Stimulated activated CD4-positive, alpha-beta T cell treated with anti-CD3 and anti-CD28 coated beads, Interleukin-4, amount 100 ng/mL, for 24 hours (primary cell): ENCODE data around the gene SERPINA10.
"Not testable (repeated sequence)": the region's sequence is repeated elsewhere in the genome, so short reads cannot be mapped to it uniquely, and the experiment has no call there.

Experiments used
- DNase-seq: peaks from one replicate; pipeline ENCODE4 v3.0.0-alpha.2; 2020

The SERPINA10 gene

GRCh38 chr14:94312481-94313246 is 19.6 kb upstream of the SERPINA10 start:
- no peak for DNase-seq

DNA sequence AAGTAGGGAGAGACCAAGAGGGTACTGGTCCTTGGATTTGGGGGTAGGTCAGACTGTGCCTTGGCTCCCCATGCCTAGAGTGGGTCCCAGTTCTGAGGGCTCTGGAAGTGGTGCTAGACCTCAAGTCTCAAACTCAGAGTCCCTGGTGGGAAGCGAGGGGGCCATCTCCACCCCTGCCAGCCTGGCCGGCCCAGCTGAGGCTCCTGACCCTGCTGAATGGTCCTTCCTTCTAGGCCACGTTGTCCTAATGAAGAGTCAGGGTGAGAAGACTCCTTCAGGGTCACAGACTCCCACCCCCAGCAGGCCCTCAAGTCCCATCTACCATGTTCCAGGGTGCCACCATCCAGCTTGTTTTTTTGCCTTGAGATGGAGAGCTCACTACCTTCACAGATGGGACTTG is 17.2 kb upstream of the SERPINA10 start:
- DNase-seq, result no peak

DNA sequence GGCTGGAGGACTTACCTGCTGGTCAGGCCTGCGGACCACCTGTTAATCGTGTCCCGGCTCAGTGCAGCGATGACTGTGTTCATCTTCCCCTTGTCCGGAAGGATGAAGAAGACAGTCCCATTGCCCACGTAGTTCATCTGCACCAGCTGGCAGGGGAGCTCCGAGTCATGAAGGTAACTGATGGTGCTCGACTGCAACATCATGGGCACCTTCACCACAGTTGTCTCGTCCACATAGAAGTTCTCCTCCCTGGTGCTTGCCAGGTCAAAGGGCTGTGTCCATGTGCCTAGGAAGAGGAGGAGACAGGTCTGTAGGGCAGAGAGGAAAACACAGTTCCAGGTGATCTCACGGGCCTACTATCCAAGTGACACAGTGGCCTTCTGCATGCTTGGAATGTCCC is 16.7 kb upstream of the SERPINA10 start:
- no peak for DNase-seq

GRCh38 chr14:94307410-94307992 is 14.4 kb upstream of the SERPINA10 start:
- no peak for DNase-seq

- DNase-seq, result no peak
Observed at GRCh38 chr14:94306047-94306978, 13.2 kb upstream of the SERPINA10 start.

- no peak for DNase-seq
Observed at GRCh38 chr14:94305620-94306019, 12.6 kb upstream of the SERPINA10 start.

- DNase-seq, result no peak
Observed at GRCh38 chr14:94304243-94304642, 11.2 kb upstream of the SERPINA10 start.

DNA sequence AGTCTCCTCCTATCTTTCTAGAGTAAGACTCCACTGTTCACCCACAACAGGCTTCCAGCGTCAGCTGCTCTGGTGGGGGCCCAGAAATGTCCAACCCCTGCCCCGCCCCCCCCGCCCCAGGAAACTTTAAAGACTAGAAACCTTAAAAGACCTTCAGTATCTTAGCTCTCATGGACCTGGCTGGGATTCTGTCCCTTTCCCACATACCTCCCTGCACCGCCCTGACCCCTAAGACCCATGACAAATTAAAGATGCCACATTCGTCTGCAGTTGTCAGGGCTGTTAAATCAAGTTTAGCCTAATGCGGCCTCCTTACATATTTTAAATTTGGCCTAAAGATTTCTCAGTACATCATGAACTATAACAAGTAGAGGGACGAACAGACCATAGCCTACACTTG is 10.0 kb upstream of the SERPINA10 start:
- DNase-seq, result no peak

GRCh38 chr14:94298130-94298529 is 5.1 kb upstream of the SERPINA10 start:
- DNase-seq, result no peak

DNA sequence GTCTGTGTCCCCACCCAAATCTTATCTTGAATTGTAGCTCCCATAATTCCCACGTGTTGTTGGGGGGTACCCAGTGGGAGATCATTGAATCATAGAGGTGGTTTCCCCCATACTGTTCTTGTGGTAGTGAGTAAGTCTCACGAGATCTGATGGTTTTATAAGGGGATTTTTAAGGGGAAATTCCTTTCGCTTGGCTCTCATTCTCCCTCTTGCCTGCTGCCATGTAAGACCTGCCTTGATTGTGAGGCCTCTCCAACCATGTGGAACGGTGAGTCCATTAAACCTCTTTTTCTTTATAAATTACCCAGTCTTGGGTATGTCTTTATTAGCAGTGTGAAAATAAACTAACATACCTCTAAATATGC is 3.1 kb upstream of the SERPINA10 start:
- DNase-seq, result not testable (repeated sequence)

DNA sequence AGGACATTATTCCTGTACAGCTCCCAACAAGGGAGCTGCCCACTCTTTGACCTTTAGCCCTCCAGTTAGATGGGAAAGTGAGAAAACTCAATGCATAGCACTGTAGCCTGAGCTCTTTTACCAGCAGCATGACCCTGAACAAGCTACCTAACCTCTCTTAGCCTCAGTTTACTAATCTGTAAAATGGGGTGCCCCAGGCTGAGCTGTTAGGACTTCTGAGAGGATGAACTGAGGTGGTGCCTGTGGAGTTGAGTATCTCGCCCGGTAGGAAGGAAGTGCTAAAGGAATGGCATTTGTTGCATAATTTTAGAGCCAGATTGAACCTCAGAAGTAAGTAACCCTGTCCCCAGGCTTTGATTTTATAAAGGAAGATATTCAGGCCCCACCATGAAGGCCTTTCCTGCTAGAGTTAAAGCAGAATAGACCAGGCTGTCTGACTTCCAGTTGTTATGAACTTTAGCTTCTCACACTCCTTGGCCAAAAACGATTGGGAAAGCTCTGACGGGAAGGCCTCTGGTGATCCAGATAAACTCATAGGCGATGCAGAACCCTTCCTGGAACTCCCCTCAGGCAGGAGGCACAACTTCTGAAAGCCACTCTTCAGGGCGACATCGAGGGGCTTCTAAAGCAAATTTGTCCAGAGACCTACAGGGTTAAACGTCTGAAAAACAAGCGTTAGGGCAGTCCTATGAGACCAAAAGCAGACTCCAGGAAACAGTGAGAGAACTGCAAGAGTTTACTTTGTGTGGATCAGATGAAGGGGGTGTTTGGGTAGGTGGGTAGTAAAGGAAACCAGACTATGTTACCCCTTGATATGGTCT is 2.5 kb upstream of the SERPINA10 start:
- no peak for DNase-seq

- DNase-seq, result no peak
Observed at GRCh38 chr14:94293578-94293924, 483 bp upstream of the SERPINA10 start.

DNA sequence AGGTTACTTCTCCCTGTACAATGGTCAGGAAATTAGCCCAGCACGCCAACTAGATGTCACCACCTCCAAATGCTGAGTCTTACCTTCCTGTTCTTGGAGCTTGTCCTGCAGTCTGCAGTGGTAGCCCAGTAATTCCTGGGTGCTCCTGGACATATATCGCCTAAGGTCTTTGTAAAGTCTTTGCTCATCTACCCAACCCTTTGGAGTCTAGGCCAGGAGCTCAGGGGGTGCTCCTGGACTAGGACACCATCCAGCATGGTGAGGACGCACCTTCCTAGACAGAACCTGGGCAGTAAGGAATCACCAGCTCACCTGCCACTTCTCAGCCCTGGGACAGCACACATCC is 569 bp downstream of the SERPINA10 start:
- no peak for DNase-seq

DNA sequence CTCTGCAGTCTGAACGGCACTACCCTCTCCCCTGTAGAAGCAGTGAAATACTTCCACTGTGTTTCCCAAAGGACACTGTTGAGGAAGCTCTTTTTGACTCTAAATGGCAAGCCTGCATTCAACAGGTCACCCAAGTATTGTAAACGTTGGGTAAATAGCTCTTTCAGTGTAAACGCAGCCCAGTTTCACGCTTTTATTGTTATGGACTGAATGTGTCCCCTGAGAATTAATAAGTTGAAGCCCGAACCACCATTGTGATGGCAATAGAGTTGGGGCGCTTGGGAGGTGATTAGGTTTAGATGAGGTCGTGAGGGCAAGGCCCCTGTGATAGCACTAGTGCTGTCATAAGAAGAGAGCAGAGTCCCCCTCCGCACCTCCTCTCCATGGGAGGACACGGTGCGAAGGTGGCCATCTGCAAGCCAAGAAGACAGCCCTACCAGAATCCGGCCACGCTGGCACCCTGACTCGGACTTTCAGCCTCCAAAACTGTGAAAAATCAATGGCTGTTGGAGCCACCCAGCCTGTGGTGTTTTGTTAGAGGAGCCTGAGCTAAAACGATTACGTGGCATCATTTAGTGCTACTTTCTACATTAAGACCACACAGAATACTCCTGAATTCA is 1.1 kb downstream of the SERPINA10 start:
- no peak for DNase-seq

GRCh38 chr14:94291159-94291905 is 1.7 kb downstream of the SERPINA10 start:
- DNase-seq, result no peak

DNA sequence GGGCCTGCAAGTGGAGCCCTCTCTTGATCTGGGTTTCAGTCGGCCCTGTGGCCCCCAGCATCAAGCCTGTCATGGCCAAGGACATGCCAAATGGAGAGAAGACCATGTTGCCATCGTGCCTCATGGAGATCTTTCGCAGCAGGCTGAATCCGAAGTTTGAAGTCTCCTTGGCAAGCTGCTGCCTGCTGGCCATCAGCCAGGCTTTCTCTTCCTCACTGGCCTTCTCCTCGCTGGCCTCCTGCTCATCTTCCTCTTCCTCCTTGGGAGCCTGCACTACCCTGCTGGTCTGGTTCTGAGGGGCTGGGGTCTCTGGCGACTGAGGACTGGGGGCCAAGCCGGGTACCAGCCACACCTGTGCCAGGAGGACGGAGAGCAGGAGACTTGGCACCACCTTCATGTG is 2.9 kb downstream of the SERPINA10 start:
- DNase-seq, result no peak

GRCh38 chr14:94288610-94289465 is 4.2 kb downstream of the SERPINA10 start:
- no peak for DNase-seq

- no peak for DNase-seq
Observed at GRCh38 chr14:94285158-94285557, 7.9 kb downstream of the SERPINA10 start.

GRCh38 chr14:94284221-94284620 is 8.8 kb downstream of the SERPINA10 start:
- DNase-seq, result no peak

DNA sequence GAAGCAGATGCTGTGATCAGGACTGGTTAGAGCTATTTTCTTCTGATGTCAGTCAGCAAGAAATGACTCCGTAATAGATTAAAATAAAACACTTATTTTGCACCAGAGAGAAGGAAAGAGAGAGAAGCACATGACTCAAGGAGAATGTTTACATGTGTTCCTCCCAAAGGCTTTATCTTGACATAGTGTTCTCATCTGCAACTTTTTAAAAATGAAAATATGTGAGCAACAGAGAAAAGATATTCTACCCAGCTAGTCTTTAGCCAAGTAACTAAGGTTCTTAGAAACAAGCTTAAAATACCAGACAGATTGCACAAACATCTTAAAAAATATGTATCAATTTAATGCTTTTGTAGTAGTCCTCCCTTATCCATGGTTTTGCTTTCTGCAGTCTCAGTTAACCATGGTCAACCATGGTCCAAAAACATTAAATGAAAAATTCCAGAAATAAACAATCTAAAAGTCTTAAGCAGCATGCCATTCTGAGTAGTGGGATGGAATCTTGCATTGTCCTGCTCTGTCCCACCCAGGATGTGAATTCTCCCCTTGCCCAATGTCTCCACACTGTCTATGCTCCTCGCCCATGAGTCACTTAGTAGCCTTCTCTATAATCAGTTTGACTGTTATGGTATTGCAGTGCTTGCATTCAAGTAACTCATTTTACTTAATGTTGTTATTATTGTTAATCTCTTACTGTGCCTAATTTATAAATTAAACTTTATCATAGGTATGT is 9.9 kb downstream of the SERPINA10 start:
- DNase-seq, result no peak
